Testis (tissue), 2 donors: ENCODE results near the gene BLVRA.

ENCODE experiments used
- CTCF ChIP-seq, 3 experiments: fragments of 450-650 bp in 2 of 3; fragments of 200-600 bp in 1 of 3; sonication (generic) in 1 of 3; IDR thresholded peaks; one replicate each; pipeline ENCODE4 v1.5.1; 2016 to 2019; ENCODE audit warnings: antibody characterized with exemption in 3 of 3, mild to moderate bottlenecking in 2 of 3, moderate library complexity in 1 of 3
- POLR2A ChIP-seq: fragments of 450-650 bp; IDR thresholded peaks from one replicate; pipeline ENCODE4 v1.6.1; 2017; ENCODE audit warnings: antibody characterized with exemption, mild to moderate bottlenecking, moderate library complexity

GRCh38 chr7:43727494-43727893, 31.0 kb upstream of the BLVRA start:
- no peak for TF ChIP-seq CTCF (IDR thresholded peaks at IDR 0.05)
- TF ChIP-seq POLR2A = no peak
